Right lobe of liver (tissue), 6 donors: ENCODE results near the gene BLTP2. TPM values are rescaled to one million over a fixed set of nuclear protein-coding genes. Genes with fewer than 3 reads are reported as not detected.
A peak's percentile ranks its signal among the peaks of the same experiment; 100 is the strongest.

Experiments used
- ATAC-seq, 4 donors: fragments of 200-7000 bp; cut with Tn5 transposase; one replicate each; pipeline ENCODE4 v1.9.1; 2020; ENCODE audit warnings: mild to moderate bottlenecking in 4 of 4, moderate library complexity in 4 of 4
- DNase-seq, 3 donors: peaks; one replicate each; pipeline ENCODE4 v3.0.0-alpha.2; 2020
- H3K27ac ChIP-seq, 3 donors: fragments of 200-600 bp; one replicate each; pipeline ENCODE4 v1.8.0; 2022
- H3K27me3 ChIP-seq, 2 donors: fragments of 200-600 bp; one replicate each; pipeline ENCODE4 v1.8.0; 2022
- H3K36me3 ChIP-seq, 4 donors: fragments of 200-600 bp; sonication (generic) in 1 of 4; one replicate each; pipeline versions ENCODE4 v1.5.1 to v1.8.0; 2017 to 2022; ENCODE audit warnings: control low read depth in 1 of 4
- H3K4me1 ChIP-seq, 4 donors: fragments of 200-600 bp; sonication (generic) in 1 of 4; one replicate each; pipeline versions ENCODE4 v1.5.1 to v1.8.0; 2017 to 2022; ENCODE audit warnings: control low read depth in 1 of 4
- H3K4me3 ChIP-seq, 3 donors: fragments of 200-600 bp; one replicate each; pipeline ENCODE4 v1.8.0; 2022
- H3K9me3 ChIP-seq, 4 donors: fragments of 200-600 bp; sonication (generic) in 1 of 4; one replicate each; pipeline versions ENCODE4 v1.5.1 to v1.8.0; 2017 to 2022; ENCODE audit warnings: control low read depth in 1 of 4
- CTCF ChIP-seq, 4 donors: fragments of 200-600 bp in 3 of 4; fragments of 450-650 bp in 1 of 4; IDR thresholded peaks; one replicate each; pipeline versions ENCODE4 v1.5.1 to v1.8.0; 2016 to 2022; ENCODE audit warnings: antibody characterized with exemption in 4 of 4, mild to moderate bottlenecking in 2 of 4
- POLR2A ChIP-seq: fragments of 450-650 bp; IDR thresholded peaks from one replicate; pipeline ENCODE4 v1.6.1; 2017; ENCODE audit warnings: antibody characterized with exemption, mild to moderate bottlenecking
- WGBS: methylation state at CpG from one replicate; pipeline ENCODE4 v1.1.6; 2018; ENCODE audit warnings: low coverage, low lambda C conversion rate; ENCODE audit not compliant: insufficient coverage; ENCODE audit errors: missing lambda C conversion rate; 5-methylcytosine and 5-hydroxymethylcytosine counted together
- intact Hi-C, 2 donors: fragments of 100-400 bp; cut with DNase I; formaldehyde crosslinking; loops; one replicate each; pipeline versions ENCODE4 v1.11.2 to v1.14.1; 2022
- total RNA-seq, 6 experiments: library from RNA; depleted of rRNA in 2 of 6; stranded (reverse); fragments of >200 nt in 2 of 6; fragmentation: NEBNext Ultra II Directional in 3 of 6; extraction: Animal tissue kit (Norgen Biotek cat#: 25700) in 3 of 6; gene quantifications; one replicate each; pipeline versions ENCODE4 v1.1.0 to v1.2.4, GENCODE V29; 2016 to 2023
- donor health status: DM: no; HTN: yes; CAD: no.
- donor health status: DM: no; HTN: no; CAD: no.
- donor health status: DM: no; HTN: no; CAD: no.
- donor health status: DM: no; HTN: yes; CAD: no.
- donor health status: DM: no; HTN: yes; CAD: no.

BLTP2 gene
- total RNA-seq, 6 experiments from 2014 or later = 33.2 to 90.3 (median 47.1) TPM

DNA sequence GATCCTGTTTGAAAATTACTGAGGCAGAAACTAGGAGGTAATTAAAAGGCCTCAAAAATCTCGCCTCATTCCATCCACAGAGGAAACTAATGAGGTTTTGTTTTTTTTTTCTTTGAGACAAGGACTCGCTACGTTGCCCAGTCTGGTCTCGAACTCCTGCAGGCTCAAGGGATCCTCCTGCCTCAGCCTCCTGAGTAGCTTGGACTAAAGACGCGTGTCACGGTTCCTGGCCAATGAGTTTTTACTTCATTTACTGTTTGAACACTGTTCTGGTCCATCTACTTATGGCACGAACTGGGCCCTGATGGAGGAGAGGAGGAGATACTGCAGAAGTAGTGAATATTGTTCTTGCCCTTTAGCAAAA is 600 bp upstream of the BLTP2 start:
- H3K27me3 ChIP-seq = no peaks in the 10 kb centered on the region
- WGBS = 20% methylated on average over 8 of the region's 8 CpGs
- peak overlapping the region; percentile 73 to 82 (median 73) for H3K4me3 ChIP-seq
- H3K4me1 ChIP-seq = peaks cover 0 to 39% (median 14%) of the 10 kb centered on the region in 4 donors
- intact Hi-C loops = no loop called here
- ATAC-seq (no peak), DNase-seq (no peak)
- no peaks in the 10 kb centered on the region for H3K9me3 ChIP-seq
- peak overlapping the region; percentile 77 to 90 (median 78) for H3K27ac ChIP-seq
- TF ChIP-seq CTCF (IDR thresholded peaks at IDR 0.05) = no peak
- peaks cover 0 to 43% (median 11%) of the 10 kb centered on the region in 4 donors for H3K36me3 ChIP-seq

GRCh38 chr17:28643983-28644786 is 773 bp downstream of the BLTP2 start:
- intact Hi-C loops = no loop called here
- Histone ChIP-seq H3K4me3 (peak overlapping the region; percentile 73 to 82 (median 73)), H3K27me3 (no peaks in the 10 kb centered on the region), H3K4me1 (peaks cover 0 to 39% (median 14%) of the 10 kb centered on the region in 4 donors), H3K27ac (peak overlapping the region; percentile 51 to 90 (median 78)), H3K36me3 (peaks cover 0 to 56% (median 17%) of the 10 kb centered on the region in 4 donors), H3K9me3 (no peaks in the 10 kb centered on the region)
- TF ChIP-seq CTCF (IDR thresholded peaks at IDR 0.05) (peak; percentile 52 to 68 (median 54)), POLR2A (no peak)
- 0% methylated on average over 12 of the region's 18 CpGs for WGBS
- ATAC-seq (peak; percentile 10 to 40 (median 30)), DNase-seq (peak; percentile 49 to 70 (median 66))

GRCh38 chr17:28641579-28641978 is 3.4 kb downstream of the BLTP2 start:
- no peak overlapping the region for H3K4me3 ChIP-seq
- no peak for DNase-seq
- no peak for TF ChIP-seq POLR2A
- no peak for TF ChIP-seq CTCF (IDR thresholded peaks at IDR 0.05)
- no CpG with 5 or more reads among the region's 2 CpGs for WGBS
- H3K27me3 ChIP-seq = no peaks in the 10 kb centered on the region
- peaks cover 8 to 69% (median 32%) of the 10 kb centered on the region in 4 donors for H3K36me3 ChIP-seq
- intact Hi-C loops = no loop called here
- H3K9me3 ChIP-seq = no peaks in the 10 kb centered on the region
- peak in 1 of 4 donors; percentile 5 for ATAC-seq
- no peak overlapping the region for H3K27ac ChIP-seq
- H3K4me1 ChIP-seq = peaks cover 0 to 32% (median 10%) of the 10 kb centered on the region in 4 donors

GRCh38 chr17:28635506-28635905 is 9.5 kb downstream of the BLTP2 start:
- no peak overlapping the region for H3K4me3 ChIP-seq
- TF ChIP-seq POLR2A = no peak
- no peak for TF ChIP-seq CTCF (IDR thresholded peaks at IDR 0.05)
- H3K9me3 ChIP-seq = no peaks in the 10 kb centered on the region
- H3K36me3 ChIP-seq = peaks cover 8 to 96% (median 74%) of the 10 kb centered on the region in 4 donors
- ATAC-seq = no peak
- H3K27ac ChIP-seq = no peak overlapping the region
- WGBS = no CpG with 5 or more reads among the region's 1 CpG
- intact Hi-C loops = no loop called here
- no peaks in the 10 kb centered on the region for H3K27me3 ChIP-seq
- no peaks in the 10 kb centered on the region for H3K4me1 ChIP-seq
- DNase-seq = no peak
